Upper lobe of left lung (tissue), 4 donors: ENCODE results near the gene OR52L1.

ENCODE experiments used
- CTCF ChIP-seq, 6 experiments: fragments of 450-650 bp in 4 of 6; fragments of 200-600 bp in 2 of 6; sonication (generic) in 2 of 6; IDR thresholded peaks; one replicate each; pipeline ENCODE4 v1.5.1; 2016 to 2019; ENCODE audit warnings: antibody characterized with exemption in 6 of 6
- POLR2AphosphoS5 ChIP-seq, 2 donors: sonication (generic); formaldehyde crosslinking; IDR thresholded peaks; one replicate each; pipeline ENCODE4 v1.5.1; 2017; ENCODE audit warnings: antibody characterized with exemption in 2 of 2

GRCh38 chr11:6030708-6031405, 44.1 kb upstream of the OR52L1 start, which contains the start of gene OR56A1:
- TF ChIP-seq POLR2AphosphoS5 (IDR thresholded peaks at IDR 0.05), result no peak
- TF ChIP-seq CTCF (IDR thresholded peaks at IDR 0.05), result no peak
